Progenitor cell of endocrine pancreas (in vitro differentiated cells): ENCODE results near the gene ZKSCAN8. TPM values are rescaled to one million over a fixed set of nuclear protein-coding genes. Genes with fewer than 3 reads are reported as not detected.

ENCODE experiments used
- DNase-seq: peaks from one replicate; pipeline ENCODE4 v3.0.0; 2021; ENCODE audit warnings: low spot score; ENCODE audit not compliant: unreplicated experiment
- H3K27ac Mint-ChIP-seq: 2 replicates; pipeline ENCODE4 v1.8.0; 2021; ENCODE audit warnings: mild to moderate bottlenecking, moderate library complexity, mixed read lengths
- H3K27me3 Mint-ChIP-seq: 2 replicates; pipeline ENCODE4 v1.8.0; 2021; ENCODE audit warnings: mixed read lengths
- H3K36me3 Mint-ChIP-seq: 2 replicates; pipeline ENCODE4 v1.8.0; 2022; ENCODE audit warnings: mixed read lengths; ENCODE audit not compliant: insufficient read depth
- H3K4me1 Mint-ChIP-seq: 2 replicates; pipeline ENCODE4 v1.8.0; 2021; ENCODE audit warnings: low read depth, mixed read lengths
- H3K4me3 Mint-ChIP-seq: 2 replicates; pipeline ENCODE4 v1.8.0; 2021; ENCODE audit warnings: low read depth, mild to moderate bottlenecking, moderate library complexity, mixed read lengths
- H3K9me3 Mint-ChIP-seq: 2 replicates; pipeline ENCODE4 v1.8.0; 2021; ENCODE audit warnings: low read depth, mixed read lengths
- CTCF ChIP-seq: fragments of 200-600 bp; sonication (generic); IDR thresholded peaks from one replicate; pipeline ENCODE4 v1.5.0; 2021; ENCODE audit warnings: antibody characterized with exemption, mild to moderate bottlenecking; ENCODE audit not compliant: unreplicated experiment
- total RNA-seq: library from RNA; stranded (reverse); gene quantifications from 2 replicates; pipeline ENCODE4 v1.2.1, GENCODE V29; 2021

Gene ZKSCAN8
- total RNA-seq, 1 donor from 2014 or later: 47.6 TPM

- Mint-ChIP-seq H3K4me3 (no peak overlapping the region), H3K9me3 (peaks cover 45% of the 10 kb centered on the region), H3K27ac (no peak overlapping the region), H3K4me1 (peaks cover 2% of the 10 kb centered on the region), H3K36me3 (peaks cover 65% of the 10 kb centered on the region), H3K27me3 (peaks cover 5% of the 10 kb centered on the region)
- TF ChIP-seq CTCF: no peak
- DNase-seq: no peak
Measured at GRCh38 chr6:28158318-28158717, 16.6 kb downstream of the ZKSCAN8 start.

GRCh38 chr6:28159029-28159607, 17.4 kb downstream of the ZKSCAN8 start:
- no peak for DNase-seq
- peaks cover 2% of the 10 kb centered on the region for H3K4me1 Mint-ChIP-seq
- no peak for TF ChIP-seq CTCF
- H3K9me3 Mint-ChIP-seq: peaks cover 37% of the 10 kb centered on the region
- H3K27ac Mint-ChIP-seq: no peak overlapping the region
- H3K27me3 Mint-ChIP-seq: peaks cover 5% of the 10 kb centered on the region
- H3K36me3 Mint-ChIP-seq: peaks cover 57% of the 10 kb centered on the region
- no peak overlapping the region for H3K4me3 Mint-ChIP-seq

GRCh38 chr6:28160233-28160632, 18.6 kb downstream of the ZKSCAN8 start:
- no peak for TF ChIP-seq CTCF
- H3K9me3 Mint-ChIP-seq: peaks cover 30% of the 10 kb centered on the region
- peaks cover 5% of the 10 kb centered on the region for H3K27me3 Mint-ChIP-seq
- DNase-seq: no peak
- no peak overlapping the region for H3K4me3 Mint-ChIP-seq
- peaks cover 2% of the 10 kb centered on the region for H3K4me1 Mint-ChIP-seq
- H3K27ac Mint-ChIP-seq: no peak overlapping the region
- peaks cover 46% of the 10 kb centered on the region for H3K36me3 Mint-ChIP-seq

GRCh38 chr6:28161410-28162079, 19.9 kb downstream of the ZKSCAN8 start:
- H3K36me3 Mint-ChIP-seq: peaks cover 35% of the 10 kb centered on the region
- H3K27ac Mint-ChIP-seq: no peak overlapping the region
- peaks cover 5% of the 10 kb centered on the region for H3K27me3 Mint-ChIP-seq
- H3K9me3 Mint-ChIP-seq: peaks cover 30% of the 10 kb centered on the region
- peaks cover 2% of the 10 kb centered on the region for H3K4me1 Mint-ChIP-seq
- peak; percentile 32 for DNase-seq
- H3K4me3 Mint-ChIP-seq: peak overlapping the region; percentile 69
- TF ChIP-seq CTCF: no peak

GRCh38 chr6:28165563-28165962, 23.9 kb downstream of the ZKSCAN8 start:
- H3K4me3 Mint-ChIP-seq: no peak overlapping the region
- H3K4me1 Mint-ChIP-seq: peaks cover 2% of the 10 kb centered on the region
- H3K27ac Mint-ChIP-seq: no peak overlapping the region
- DNase-seq: no peak
- peaks cover 5% of the 10 kb centered on the region for H3K27me3 Mint-ChIP-seq
- no peak for TF ChIP-seq CTCF
- H3K9me3 Mint-ChIP-seq: peaks cover 10% of the 10 kb centered on the region
- peaks cover 5% of the 10 kb centered on the region for H3K36me3 Mint-ChIP-seq
